IMR-90 (cell line): ENCODE measurements around the gene MYH11. TPM values are rescaled to one million over a fixed set of nuclear protein-coding genes. Genes with fewer than 3 reads are reported as not detected.

ENCODE experiments used
- ATAC-seq: fragments of 200-7000 bp; cut with Tn5 transposase; 2 replicates; pipeline ENCODE4 v1.9.1; 2020; ENCODE audit warnings: low read depth, mild to moderate bottlenecking, moderate library complexity
- BruUV-seq: library from RNA; stranded (reverse); fragments of 400-500 nt; replicated peaks from 2 replicates; lab custom pipeline; 2021; lab: Mats Ljungman, UMichigan
- CTCF ChIA-PET: fragments of 300-600 bp; formaldehyde crosslinking; extraction: SDS; loops from one replicate; lab custom pipeline; 2021; ENCODE audit warnings: antibody characterized with exemption; lab: Yijun Ruan, JAX
- POLR2A ChIA-PET: fragments of 300-600 bp; sonication (Branson Sonifier 250); formaldehyde crosslinking; loops from one replicate; lab custom pipeline; 2022; ENCODE audit warnings: antibody characterized with exemption; ENCODE audit not compliant: unreplicated experiment; lab: Charles Lee
- DNase-seq: peaks from one replicate; pipeline ENCODE4 v3.0.0; 2013
- H2AFZ ChIP-seq: replicated peaks from 2 replicates; pipeline ENCODE3; 2013; ENCODE audit warnings: low read length, mild to moderate bottlenecking; ENCODE audit not compliant: poor library complexity
- H2AK5ac ChIP-seq: 2 replicates; pipeline ENCODE4 v1.6.1; 2013; ENCODE audit warnings: low read depth, low read length, inconsistent platforms
- H2AK9ac ChIP-seq: replicated peaks from 2 replicates; pipeline ENCODE3; 2013; ENCODE audit warnings: mild to moderate bottlenecking, low read depth, low read length, moderate library complexity; ENCODE audit not compliant: poor library complexity
- H2BK120ac ChIP-seq: 2 replicates; pipeline ENCODE4 v1.6.1; 2013; ENCODE audit warnings: low read depth, low read length, inconsistent platforms
- H2BK15ac ChIP-seq: 3 replicates; pipeline ENCODE4 v1.6.1; 2013; ENCODE audit warnings: low read depth, low read length, inconsistent platforms
- H2BK20ac ChIP-seq: 2 replicates; pipeline ENCODE4 v1.6.1; 2013; ENCODE audit warnings: low read depth, mild to moderate bottlenecking, inconsistent platforms, low read length, moderate library complexity
- H2BK5ac ChIP-seq: 2 replicates; pipeline ENCODE4 v1.6.1; 2013; ENCODE audit warnings: mild to moderate bottlenecking, low read depth, low read length, inconsistent platforms; ENCODE audit not compliant: poor library complexity, severe bottlenecking
- H3K14ac ChIP-seq: replicated peaks from 2 replicates; pipeline ENCODE4 v1.6.1; 2013; ENCODE audit warnings: low read depth, low read length, inconsistent platforms
- H3K18ac ChIP-seq: 2 replicates; pipeline ENCODE4 v1.6.1; 2013; ENCODE audit warnings: low read depth, low read length, control low read depth
- H3K23ac ChIP-seq: 2 replicates; pipeline ENCODE4 v1.6.1; 2013; ENCODE audit warnings: low read depth, low read length, inconsistent platforms
- H3K27ac ChIP-seq: 2 replicates; pipeline ENCODE4 v1.5.1; 2013; ENCODE audit warnings: mild to moderate bottlenecking, control low read depth, low read length; ENCODE audit not compliant: insufficient read depth
- H3K27me3 ChIP-seq: 2 replicates; pipeline ENCODE4 v1.6.1; 2013; ENCODE audit warnings: low read length; ENCODE audit not compliant: control insufficient read depth, insufficient read depth
- H3K36me3 ChIP-seq: 2 replicates; pipeline ENCODE4 v1.6.1; 2013; ENCODE audit warnings: low read length, mixed read lengths; ENCODE audit not compliant: control insufficient read depth, insufficient read depth
- H3K4ac ChIP-seq: 2 replicates; pipeline ENCODE4 v1.6.1; 2013; ENCODE audit warnings: low read depth, low read length, inconsistent platforms
- H3K4me1 ChIP-seq: 2 replicates; pipeline ENCODE4 v1.6.1; 2013; ENCODE audit warnings: low read length, mixed read lengths; ENCODE audit not compliant: control insufficient read depth, insufficient read depth
- H3K4me2 ChIP-seq: 2 replicates; pipeline ENCODE4 v1.6.1; 2013; ENCODE audit warnings: low read depth, mild to moderate bottlenecking, control low read depth, low read length, moderate library complexity
- H3K4me3 ChIP-seq: 2 replicates; pipeline ENCODE4 v1.5.1; 2013; ENCODE audit warnings: low read depth, mild to moderate bottlenecking, control low read depth, low read length, moderate library complexity; ENCODE audit not compliant: insufficient read depth
- H3K56ac ChIP-seq: 2 replicates; pipeline ENCODE4 v1.6.1; 2013; ENCODE audit warnings: low read length, inconsistent platforms; ENCODE audit not compliant: insufficient read depth; ENCODE audit errors: extremely low read depth
- H3K79me1 ChIP-seq, 2 experiments: 2 replicates each; pipeline ENCODE4 v1.6.1; 2013; ENCODE audit warnings: low read length in 2 of 2, inconsistent platforms in 1 of 2, low read depth in 1 of 2
- H3K9ac ChIP-seq: 2 replicates; pipeline ENCODE4 v1.6.1; 2013; ENCODE audit warnings: low read depth, low read length, control low read depth
- H3K9me1 ChIP-seq: 2 replicates; pipeline ENCODE4 v1.6.1; 2013; ENCODE audit warnings: low read length, inconsistent platforms; ENCODE audit not compliant: insufficient read depth
- H3K9me3 ChIP-seq: 2 replicates; pipeline ENCODE4 v1.6.1; 2013; ENCODE audit warnings: low read length; ENCODE audit not compliant: control insufficient read depth, insufficient read depth
- H4K20me1 ChIP-seq: 2 replicates; pipeline ENCODE4 v1.6.1; 2013; ENCODE audit warnings: low read length, inconsistent platforms; ENCODE audit not compliant: insufficient read depth
- H4K5ac ChIP-seq: 2 replicates; pipeline ENCODE4 v1.6.1; 2013; ENCODE audit warnings: mild to moderate bottlenecking, low read depth, low read length, control low read depth
- H4K8ac ChIP-seq, 2 experiments: 2 replicates each; pipeline ENCODE4 v1.6.1; 2013; ENCODE audit warnings: low read depth in 2 of 2, low read length in 2 of 2, control low read depth in 1 of 2, inconsistent platforms in 1 of 2
- H4K91ac ChIP-seq: 2 replicates; pipeline ENCODE4 v1.6.1; 2013; ENCODE audit warnings: low read depth, low read length, inconsistent platforms; ENCODE audit not compliant: insufficient read depth
- BHLHE40 ChIP-seq: fragments of 150-350 bp; IDR thresholded peaks from 2 replicates; pipeline ENCODE4 v1.6.1; 2016; ENCODE audit warnings: mild to moderate bottlenecking, low read depth, low read length
- CEBPB ChIP-seq: IDR thresholded peaks from 2 replicates; pipeline ENCODE4 v1.6.1; 2012; ENCODE audit warnings: low read depth, low read length, improper control_type of control experiment
- CHD1 ChIP-seq: IDR thresholded peaks from 2 replicates; pipeline ENCODE4 v1.6.1; 2012; ENCODE audit warnings: low read depth, low read length, improper control_type of control experiment
- CTCF ChIP-seq: conservative IDR thresholded peaks from 2 replicates; pipeline ENCODE4 v1.5.1; 2012; ENCODE audit warnings: mild to moderate bottlenecking, low read depth, low read length, improper control_type of control experiment
- ELK1 ChIP-seq: fragments of 150-350 bp; IDR thresholded peaks from 2 replicates; pipeline ENCODE4 v1.6.1; 2016; ENCODE audit warnings: low read depth, mild to moderate bottlenecking, low read length, moderate library complexity, borderline replicate concordance
- FOS ChIP-seq: fragments of 150-350 bp; IDR thresholded peaks from 2 replicates; pipeline ENCODE4 v1.6.1; 2016; ENCODE audit warnings: low read depth, low read length
- MAFK ChIP-seq: IDR thresholded peaks from 2 replicates; pipeline ENCODE4 v1.6.1; 2012; ENCODE audit warnings: low read depth, low read length, improper control_type of control experiment
- MAZ ChIP-seq: IDR thresholded peaks from 2 replicates; pipeline ENCODE4 v1.6.1; 2012; ENCODE audit warnings: low read depth, mild to moderate bottlenecking, low read length, improper control_type of control experiment, moderate library complexity, borderline replicate concordance
- MXI1 ChIP-seq: IDR thresholded peaks from 2 replicates; pipeline ENCODE4 v1.6.1; 2012; ENCODE audit warnings: low read depth, mild to moderate bottlenecking, low read length, moderate library complexity, borderline replicate concordance
- NFE2L2 ChIP-seq: fragments of 150-350 bp; IDR thresholded peaks from 2 replicates; pipeline ENCODE4 v1.6.1; 2016; ENCODE audit warnings: low read depth, mild to moderate bottlenecking, low read length
- POLR2A ChIP-seq: IDR thresholded peaks from 2 replicates; pipeline ENCODE4 v1.6.1; 2012; ENCODE audit warnings: mild to moderate bottlenecking, low read depth, low read length
- RAD21 ChIP-seq: IDR thresholded peaks from 2 replicates; pipeline ENCODE4 v1.6.1; 2012; ENCODE audit warnings: low read length, improper control_type of control experiment
- RCOR1 ChIP-seq: IDR thresholded peaks from 2 replicates; pipeline ENCODE4 v1.6.1; 2012; ENCODE audit warnings: mild to moderate bottlenecking, low read length, improper control_type of control experiment; ENCODE audit not compliant: insufficient replicate concordance
- RFX5 ChIP-seq: IDR thresholded peaks from 2 replicates; pipeline ENCODE4 v1.8.0; 2012; ENCODE audit warnings: low read depth, mild to moderate bottlenecking, low read length, moderate library complexity
- SMC3 ChIP-seq: fragments of 150-350 bp; IDR thresholded peaks from 2 replicates; pipeline ENCODE4 v1.6.1; 2016; ENCODE audit warnings: low read depth, mild to moderate bottlenecking, antibody characterized with exemption, low read length, moderate library complexity
- USF2 ChIP-seq: fragments of 150-350 bp; IDR thresholded peaks from 2 replicates; pipeline ENCODE4 v1.6.1; 2017; ENCODE audit warnings: mild to moderate bottlenecking, antibody characterized with exemption, low read length, low read depth
- WGBS, 2 experiments: methylation state at CpG; one replicate each; pipeline versions ENCODE4 v1.1.5 to v1.1.7; 2013; ENCODE audit warnings: missing lambda C conversion rate in 2 of 2; ENCODE audit not compliant: insufficient read length in 1 of 2; ENCODE audit errors: extremely low coverage in 2 of 2; 5-methylcytosine and 5-hydroxymethylcytosine counted together
- dilution Hi-C: fragments of 300-500 bp; cut with HindIII; formaldehyde crosslinking; loops from one replicate; pipeline ENCODE4 v1.14.3; 2018; ENCODE audit warnings: low sequenced_read_pairs; ENCODE audit not compliant: unreplicated experiment
- in situ Hi-C: fragments of 300-500 bp; cut with MboI; formaldehyde crosslinking; loops from 3 replicates; pipeline ENCODE4 v1.14.3; 2019; ENCODE audit warnings: low sequenced_read_pairs, inconsistent platforms, mixed read lengths
- intact Hi-C: fragments of 100-400 bp; cut with micrococcal nuclease; formaldehyde crosslinking; loops from 2 replicates; pipeline ENCODE4 v1.10.0; 2022
- polyA plus RNA-seq, 3 experiments: library from polyadenylated mRNA; depleted of rRNA; stranded (reverse); fragments of >200 nt; gene quantifications; 2 replicates each; pipeline ENCODE4 v1.2.3, GENCODE V29; 2012; ENCODE audit warnings: low replicate concordance in 1 of 3
- total RNA-seq: library from RNA; depleted of rRNA; stranded (reverse); fragments of >200 nt; gene quantifications from 2 replicates; pipeline ENCODE4 v1.2.3, GENCODE V29; 2012

MYH11 gene
- total and polyA plus RNA-seq, 2 of the 4 experiments (the other 2 are of a cell fraction) = under 0.01 to 0.12 TPM

GRCh38 chr16:15765116-15765515 is 91.7 kb downstream of the MYH11 start:
- POLR2A ChIA-PET = no interaction called here
- dilution Hi-C loops (no loop called here), in situ Hi-C loops (loop anchor here (10.0 kb wide), 1 partner anchor 430 kb away; no protein-coding TSS in a partner anchor), intact Hi-C loops (loop anchor here (5.0 kb wide), 2 partner anchors 57 to 362 kb away; no protein-coding TSS in a partner anchor)
- Histone ChIP-seq H2AK5ac (no peak overlapping the region), H3K4me2 (no peak overlapping the region), H2BK15ac (no peak overlapping the region), H3K4ac (no peak overlapping the region), H2BK5ac (no peak overlapping the region), H2BK120ac (no peak overlapping the region), H3K23ac (no peak overlapping the region), H3K4me1 (peaks cover 3% of the 10 kb centered on the region), H3K4me3 (no peak overlapping the region), H3K14ac (no peak overlapping the region), H2BK20ac (no peak overlapping the region), H4K8ac (no peak overlapping the region), H3K18ac (no peak overlapping the region), H3K27me3 (peaks cover 8% of the 10 kb centered on the region), H3K56ac (no peak overlapping the region), H2AFZ (no peak overlapping the region), H3K9me3 (no peaks in the 10 kb centered on the region), H4K91ac (no peak overlapping the region), H3K36me3 (no peaks in the 10 kb centered on the region), H4K5ac (no peak overlapping the region), H2AK9ac (no peak overlapping the region), H3K9me1 (no peaks in the 10 kb centered on the region; the same call in 1 of the 2 replicates), H3K79me1 (no peaks in the 10 kb centered on the region), H4K20me1 (no peaks in the 10 kb centered on the region), H3K9ac (no peak overlapping the region), H3K27ac (peak overlapping the region; percentile 49; the same call in 1 of the 2 replicates)
- DNase-seq (no peak), ATAC-seq (no peak)
- no peak for TF ChIP-seq MXI1
- no peak for TF ChIP-seq CEBPB
- TF ChIP-seq POLR2A = no peak
- no peak for TF ChIP-seq RCOR1
- TF ChIP-seq MAFK = no peak
- TF ChIP-seq CTCF = no peak
- TF ChIP-seq RAD21 = no peak
- TF ChIP-seq MAZ = no peak
- no peak for TF ChIP-seq FOS
- TF ChIP-seq BHLHE40 = no peak
- no peak for TF ChIP-seq ELK1
- TF ChIP-seq RFX5 = no peak
- no peak for TF ChIP-seq USF2
- no peak for TF ChIP-seq CHD1
- no peak for TF ChIP-seq NFE2L2
- TF ChIP-seq SMC3 = no peak
- no TSS peak for BruUV-seq
- CTCF ChIA-PET = interaction anchor here (0.8 to 1.8 kb wide), 3 partner anchors 8 to 16 kb away, joined by 3 to 5 read pairs (median 4); no protein-coding TSS in a partner anchor
- 82 to 100% methylated on average over 3 to 4 of the region's 4 CpGs for WGBS, 2 experiments
